ENCODE measurements around the gene PHF20. TPM values are rescaled to one million over a fixed set of nuclear protein-coding genes. Genes with fewer than 3 reads are reported as not detected.

The PHF20 gene
- total and polyA plus RNA-seq, 2 of the 13 experiments (the other 11 are each of a cell fraction or from before 2014, with no cell fraction given) = 22.8 to 34.1 TPM

DNA sequence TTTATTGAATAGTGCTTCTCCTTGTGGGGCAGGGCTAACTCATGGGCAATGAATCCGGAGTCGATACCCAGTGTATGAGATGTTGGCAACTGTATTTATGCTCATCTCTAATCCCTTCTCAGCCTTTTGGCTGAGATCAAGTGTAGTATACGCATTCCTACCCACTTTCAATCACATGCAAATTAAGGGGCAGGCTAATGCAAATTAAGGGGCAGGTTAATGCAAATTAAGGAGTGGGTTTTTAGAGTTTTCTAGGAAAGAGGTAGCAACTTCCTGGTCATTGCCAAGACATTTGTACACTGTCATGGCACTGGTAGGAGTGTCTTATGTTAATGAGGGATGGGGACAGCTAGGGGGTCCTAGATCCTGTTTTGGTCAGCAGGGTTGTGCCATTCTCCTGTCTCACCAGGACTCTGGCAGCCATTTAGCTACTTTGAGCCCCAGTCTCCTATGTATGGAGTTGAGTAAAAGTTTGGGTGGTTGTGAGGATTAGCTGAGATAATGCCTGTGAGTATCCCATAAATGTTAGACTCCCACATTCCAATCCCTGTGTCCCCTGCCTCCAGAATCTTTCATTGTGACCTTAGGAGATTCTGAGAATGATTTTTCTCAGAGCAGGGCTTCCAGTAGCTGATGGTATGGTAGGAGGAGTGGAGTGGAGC is 196.3 kb downstream of the PHF20 start, which contains the start of gene CNBD2:
Gene CNBD2 (plus strand): TSS at position 612 of the 662 bp plus-strand sequence. CDS start 173 bp downstream, outside the sequence.
- Histone ChIP-seq H2AFZ (ENCODE audit: low read length) (no peak within 1 kb of the TSS), H3K4me1 (ENCODE audit: insufficient read depth, low read length) (no peaks in the 10 kb centered on the region), H4K20me1 (ENCODE audit: insufficient read depth, low read length) (no peaks in the 10 kb centered on the region), H3K36me3 (replicated peaks in 1 of 2; ENCODE audit: control insufficient read depth in 1 of 2, insufficient read depth in 2 of 2, low read length in 2 of 2) (no peaks in the 10 kb centered on the region), H3K4me3 (replicated peaks in 1 of 3; ENCODE audit: insufficient read depth in 1 of 3, low read depth in 2 of 3, low read length in 3 of 3) (no peak within 1 kb of the TSS), H3K9me3 (ENCODE audit: low read length) (peaks cover 6% of the 10 kb centered on the region; the same call in 1 of the 2 replicates), H3K79me2 (ENCODE audit: insufficient read depth, low read length) (no peaks in the 10 kb centered on the region), H3K9ac (ENCODE audit: insufficient read depth, low read depth, low read length) (no peak within 1 kb of the TSS), H3K27ac (ENCODE audit: extremely low read length, insufficient read depth, low read length) (no peak within 1 kb of the TSS), H3K4me2 (ENCODE audit: low read depth, low read length) (no peak within 1 kb of the TSS), H3K27me3 (ENCODE audit: control insufficient read depth in 1 of 2, insufficient read depth in 2 of 2, low read length in 2 of 2) (no peaks in the 10 kb centered on the region; a peak in 1 of 5 replicates)
- 70% methylated on average over 3 of the region's 3 CpGs for WGBS (ENCODE audit: low lambda C conversion rate)
- no peak for DNase-seq (ENCODE audit: low spot score)
- in situ Hi-C loops (cut with HindIII; ENCODE audit: extremely low pct_ligation_motif_present, low pct_unique_long_range_greater_than_20kb) = no loop called here
- ATAC-seq = no peak
- intact Hi-C loops (cut with micrococcal nuclease; ENCODE audit: unreplicated experiment) = no loop called here
- POLR2A ChIA-PET = interaction anchor here (1.1 kb wide), 1 partner anchor 14 kb away, joined by 4 read pairs; the partner anchor contains the start of gene SCAND1
- BruUV-seq (replicated peaks) = no TSS peak
- CTCF ChIA-PET (ENCODE audit: low intra/inter-chr PET ratio, low total read pairs) = no interaction called here
- no peak for FAIRE-seq
- no peak for TF ChIP-seq HDAC1 (CRISPR knock-in tag; IDR thresholded peaks at IDR 0.05)
- no peak for TF ChIP-seq ZNF484 (CRISPR knock-in tag; IDR thresholded peaks at IDR 0.05; ENCODE audit: borderline replicate concordance, low read depth)
- TF ChIP-seq FIP1L1 (IDR thresholded peaks at IDR 0.05; ENCODE audit: borderline replicate concordance, insufficient read depth, low read depth, low read length) = no peak
- TF ChIP-seq, protein P1, sequence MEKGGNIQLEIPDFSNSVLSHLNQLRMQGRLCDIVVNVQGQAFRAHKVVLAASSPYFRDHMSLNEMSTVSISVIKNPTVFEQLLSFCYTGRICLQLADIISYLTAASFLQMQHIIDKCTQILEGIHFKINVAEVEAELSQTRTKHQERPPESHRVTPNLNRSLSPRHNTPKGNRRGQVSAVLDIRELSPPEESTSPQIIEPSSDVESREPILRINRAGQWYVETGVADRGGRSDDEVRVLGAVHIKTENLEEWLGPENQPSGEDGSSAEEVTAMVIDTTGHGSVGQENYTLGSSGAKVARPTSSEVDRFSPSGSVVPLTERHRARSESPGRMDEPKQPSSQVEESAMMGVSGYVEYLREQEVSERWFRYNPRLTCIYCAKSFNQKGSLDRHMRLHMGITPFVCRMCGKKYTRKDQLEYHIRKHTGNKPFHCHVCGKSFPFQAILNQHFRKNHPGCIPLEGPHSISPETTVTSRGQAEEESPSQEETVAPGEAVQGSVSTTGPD (CRISPR knock-in tag; IDR thresholded peaks at IDR 0.05) = no peak
- TF ChIP-seq RXRA (CRISPR knock-in tag; IDR thresholded peaks at IDR 0.05) = no peak
- TF ChIP-seq POLR2AphosphoS5 (IDR thresholded peaks at IDR 0.05; ENCODE audit: low read depth, low read length) = no peak
- TF ChIP-seq FLYWCH1 (CRISPR knock-in tag; IDR thresholded peaks at IDR 0.05) = no peak
- no peak for TF ChIP-seq HNRNPUL1 (IDR thresholded peaks at IDR 0.05; ENCODE audit: low read depth, low read length)
- TF ChIP-seq, protein P2, sequence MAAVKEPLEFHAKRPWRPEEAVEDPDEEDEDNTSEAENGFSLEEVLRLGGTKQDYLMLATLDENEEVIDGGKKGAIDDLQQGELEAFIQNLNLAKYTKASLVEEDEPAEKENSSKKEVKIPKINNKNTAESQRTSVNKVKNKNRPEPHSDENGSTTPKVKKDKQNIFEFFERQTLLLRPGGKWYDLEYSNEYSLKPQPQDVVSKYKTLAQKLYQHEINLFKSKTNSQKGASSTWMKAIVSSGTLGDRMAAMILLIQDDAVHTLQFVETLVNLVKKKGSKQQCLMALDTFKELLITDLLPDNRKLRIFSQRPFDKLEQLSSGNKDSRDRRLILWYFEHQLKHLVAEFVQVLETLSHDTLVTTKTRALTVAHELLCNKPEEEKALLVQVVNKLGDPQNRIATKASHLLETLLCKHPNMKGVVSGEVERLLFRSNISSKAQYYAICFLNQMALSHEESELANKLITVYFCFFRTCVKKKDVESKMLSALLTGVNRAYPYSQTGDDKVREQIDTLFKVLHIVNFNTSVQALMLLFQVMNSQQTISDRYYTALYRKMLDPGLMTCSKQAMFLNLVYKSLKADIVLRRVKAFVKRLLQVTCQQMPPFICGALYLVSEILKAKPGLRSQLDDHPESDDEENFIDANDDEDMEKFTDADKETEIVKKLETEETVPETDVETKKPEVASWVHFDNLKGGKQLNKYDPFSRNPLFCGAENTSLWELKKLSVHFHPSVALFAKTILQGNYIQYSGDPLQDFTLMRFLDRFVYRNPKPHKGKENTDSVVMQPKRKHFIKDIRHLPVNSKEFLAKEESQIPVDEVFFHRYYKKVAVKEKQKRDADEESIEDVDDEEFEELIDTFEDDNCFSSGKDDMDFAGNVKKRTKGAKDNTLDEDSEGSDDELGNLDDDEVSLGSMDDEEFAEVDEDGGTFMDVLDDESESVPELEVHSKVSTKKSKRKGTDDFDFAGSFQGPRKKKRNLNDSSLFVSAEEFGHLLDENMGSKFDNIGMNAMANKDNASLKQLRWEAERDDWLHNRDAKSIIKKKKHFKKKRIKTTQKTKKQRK (IDR thresholded peaks at IDR 0.05; ENCODE audit: low read length) = no peak
- TF ChIP-seq REL (CRISPR knock-in tag; conservative IDR thresholded peaks at IDR 0.05) = no peak
- TF ChIP-seq FOXP1 (IDR thresholded peaks at IDR 0.05) = no peak
- no peak for TF ChIP-seq FOXP1 (CRISPR knock-in tag; IDR thresholded peaks at IDR 0.05)
- no peak for TF ChIP-seq BRCA1 (CRISPR knock-in tag; IDR thresholded peaks at IDR 0.05)
- no peak for TF ChIP-seq NR2C2 (CRISPR knock-in tag; IDR thresholded peaks at IDR 0.05; ENCODE audit: borderline replicate concordance)
- TF ChIP-seq, protein P3, sequence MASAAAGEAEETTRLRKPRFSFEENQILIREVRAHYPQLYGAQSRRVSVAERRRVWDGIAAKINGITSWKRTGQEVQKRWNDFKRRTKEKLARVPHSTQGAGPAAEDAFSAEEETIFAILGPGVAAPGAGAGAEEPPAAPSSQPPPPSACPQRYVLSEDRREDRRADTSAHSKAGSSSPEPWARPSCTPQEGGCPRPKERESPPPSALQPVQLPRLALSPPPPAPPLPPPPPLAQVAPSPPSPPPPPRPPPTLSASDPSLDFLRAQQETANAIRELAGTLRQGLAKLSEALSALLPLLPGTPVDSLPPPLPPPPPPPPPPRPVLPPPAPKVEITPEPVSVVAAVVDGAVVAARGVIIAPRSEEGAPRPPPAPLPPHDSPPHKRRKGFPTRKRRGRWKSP (CRISPR knock-in tag; IDR thresholded peaks at IDR 0.05) = no peak
- no peak for TF ChIP-seq MIER3 (CRISPR knock-in tag; IDR thresholded peaks at IDR 0.05; ENCODE audit: borderline replicate concordance)
- TF ChIP-seq HMG20B (CRISPR knock-in tag; conservative IDR thresholded peaks at IDR 0.05) = no peak
- TF ChIP-seq, protein P4, sequence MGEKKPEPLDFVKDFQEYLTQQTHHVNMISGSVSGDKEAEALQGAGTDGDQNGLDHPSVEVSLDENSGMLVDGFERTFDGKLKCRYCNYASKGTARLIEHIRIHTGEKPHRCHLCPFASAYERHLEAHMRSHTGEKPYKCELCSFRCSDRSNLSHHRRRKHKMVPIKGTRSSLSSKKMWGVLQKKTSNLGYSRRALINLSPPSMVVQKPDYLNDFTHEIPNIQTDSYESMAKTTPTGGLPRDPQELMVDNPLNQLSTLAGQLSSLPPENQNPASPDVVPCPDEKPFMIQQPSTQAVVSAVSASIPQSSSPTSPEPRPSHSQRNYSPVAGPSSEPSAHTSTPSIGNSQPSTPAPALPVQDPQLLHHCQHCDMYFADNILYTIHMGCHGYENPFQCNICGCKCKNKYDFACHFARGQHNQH (CRISPR knock-in tag; IDR thresholded peaks at IDR 0.05) = no peak
- no peak for TF ChIP-seq KDM5B (CRISPR knock-in tag; IDR thresholded peaks at IDR 0.05; ENCODE audit: borderline replicate concordance)
